HFF-Myc (cell line): ENCODE data around the gene PROSER3.
"Not testable (repeated sequence)": the region's sequence is repeated elsewhere in the genome, so short reads cannot be mapped to it uniquely, and the experiment has no call there.

Source experiments
- DNase-seq: peaks from one replicate; pipeline ENCODE4 v3.0.0-alpha.2; 2011; ENCODE audit warnings: low read depth; ENCODE audit errors: extremely low read depth
- H3K4me3 ChIP-seq: replicated peaks from 2 replicates; pipeline ENCODE4 v1.5.1; 2011; ENCODE audit warnings: low read depth, mild to moderate bottlenecking, control low read depth, low read length
- CTCF ChIP-seq: IDR thresholded peaks from 2 replicates; pipeline ENCODE4 v1.5.1; 2012; ENCODE audit warnings: mild to moderate bottlenecking, low read depth, low read length, control low read depth; ENCODE audit errors: missing control alignments

The PROSER3 gene

GRCh38 chr19:35723671-35724070 lies 34.3 kb upstream of the PROSER3 start:
- no peak for DNase-seq
- H3K4me3 ChIP-seq, result no peak overlapping the region
- TF ChIP-seq CTCF, result no peak

- not testable (repeated sequence) for DNase-seq, H3K4me3 ChIP-seq
Observed at GRCh38 chr19:35724132-35724531, 33.8 kb upstream of the PROSER3 start.

GRCh38 chr19:35724560-35724959 lies 33.4 kb upstream of the PROSER3 start:
- TF ChIP-seq CTCF, result no peak
- no peak overlapping the region for H3K4me3 ChIP-seq
- DNase-seq, result no peak

- TF ChIP-seq CTCF, result no peak
- no peak overlapping the region for H3K4me3 ChIP-seq
- DNase-seq, result no peak
Observed at GRCh38 chr19:35725216-35725861, 32.6 kb upstream of the PROSER3 start.

GRCh38 chr19:35727053-35727955 lies 30.7 kb upstream of the PROSER3 start:
- no peak for TF ChIP-seq CTCF
- no peak overlapping the region for H3K4me3 ChIP-seq
- no peak for DNase-seq

GRCh38 chr19:35727956-35728706 lies 29.8 kb upstream of the PROSER3 start:
- no peak overlapping the region for H3K4me3 ChIP-seq
- TF ChIP-seq CTCF, result no peak
- DNase-seq, result no peak

- no peak for DNase-seq
- no peak for TF ChIP-seq CTCF
- H3K4me3 ChIP-seq, result no peak overlapping the region
Observed at GRCh38 chr19:35729021-35729420, 29.0 kb upstream of the PROSER3 start.
